ENCODE measurements around the gene PDZD2. TPM values are rescaled to one million over a fixed set of nuclear protein-coding genes. Genes with fewer than 3 reads are reported as not detected.

The PDZD2 gene
- total and polyA plus RNA-seq, 2 experiments from 2014 or later: 8.3 to 16.9 TPM

DNA sequence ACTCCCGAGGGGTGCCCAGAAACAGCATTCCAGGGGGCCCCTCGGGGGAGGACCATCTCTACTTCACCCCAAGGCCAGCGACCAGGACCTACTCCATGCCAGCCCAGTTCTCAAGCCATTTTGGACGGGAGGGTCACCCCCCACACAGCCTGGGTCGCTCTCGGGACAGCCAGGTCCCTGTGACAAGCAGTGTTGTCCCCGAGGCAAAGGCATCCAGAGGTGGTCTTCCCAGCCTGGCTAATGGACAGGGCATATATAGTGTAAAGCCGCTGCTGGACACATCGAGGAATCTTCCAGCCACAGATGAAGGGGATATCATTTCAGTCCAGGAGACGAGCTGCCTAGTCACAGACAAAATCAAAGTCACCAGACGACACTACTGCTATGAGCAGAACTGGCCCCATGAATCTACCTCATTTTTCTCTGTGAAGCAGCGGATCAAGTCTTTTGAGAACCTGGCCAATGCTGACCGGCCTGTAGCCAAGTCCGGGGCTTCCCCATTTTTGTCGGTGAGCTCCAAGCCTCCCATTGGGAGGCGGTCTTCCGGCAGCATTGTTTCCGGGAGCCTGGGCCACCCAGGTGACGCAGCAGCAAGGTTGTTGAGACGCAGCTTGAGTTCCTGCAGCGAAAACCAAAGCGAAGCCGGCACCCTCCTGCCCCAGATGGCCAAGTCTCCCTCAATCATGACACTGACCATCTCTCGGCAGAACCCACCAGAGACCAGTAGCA lies 451.3 kb downstream of the PDZD2 start:
- H3K4me1 ChIP-seq (ENCODE audit: insufficient read depth): no peaks in the 10 kb centered on the region
- no peak for DNase-seq (ENCODE audit: low spot score)
- H3K4me3 ChIP-seq: no peak overlapping the region
- Mint-ChIP-seq H3K27me3 (ENCODE audit: insufficient read depth, low read depth, poor library complexity) (peaks cover 5% of the 10 kb centered on the region), H3K4me3 (no peak overlapping the region), H3K36me3 (ENCODE audit: low read depth) (peaks cover 7% of the 10 kb centered on the region; the same call in 2 of the 3 replicates), H3K9me3 (no peaks in the 10 kb centered on the region), H3K27ac (no peak overlapping the region), H3K4me1 (peaks cover 4% of the 10 kb centered on the region; the same call in 1 of the 3 replicates)
- H3K27ac ChIP-seq (ENCODE audit: low read depth): no peak overlapping the region
- no peaks in the 10 kb centered on the region for H3K79me2 ChIP-seq (replicated peaks; ENCODE audit: insufficient read depth)
- no peaks in the 10 kb centered on the region for H3K27me3 ChIP-seq (ENCODE audit: insufficient read depth)
- no peak for TF ChIP-seq NANOG (IDR thresholded peaks at IDR 0.05; ENCODE audit: borderline replicate concordance)
- no peak for TF ChIP-seq CREB1 (CRISPR knock-in tag; IDR thresholded peaks at IDR 0.05; ENCODE audit: low read depth)
- no peak for TF ChIP-seq CTCF (conservative IDR thresholded peaks at IDR 0.05; ENCODE audit: low read depth in 2 of 2)
- no peak for TF ChIP-seq ZNF114 (CRISPR knock-in tag; IDR thresholded peaks at IDR 0.05)
- no peak for TF ChIP-seq JUNB (IDR thresholded peaks at IDR 0.05; ENCODE audit: unreplicated experiment)
- TF ChIP-seq, protein P1, sequence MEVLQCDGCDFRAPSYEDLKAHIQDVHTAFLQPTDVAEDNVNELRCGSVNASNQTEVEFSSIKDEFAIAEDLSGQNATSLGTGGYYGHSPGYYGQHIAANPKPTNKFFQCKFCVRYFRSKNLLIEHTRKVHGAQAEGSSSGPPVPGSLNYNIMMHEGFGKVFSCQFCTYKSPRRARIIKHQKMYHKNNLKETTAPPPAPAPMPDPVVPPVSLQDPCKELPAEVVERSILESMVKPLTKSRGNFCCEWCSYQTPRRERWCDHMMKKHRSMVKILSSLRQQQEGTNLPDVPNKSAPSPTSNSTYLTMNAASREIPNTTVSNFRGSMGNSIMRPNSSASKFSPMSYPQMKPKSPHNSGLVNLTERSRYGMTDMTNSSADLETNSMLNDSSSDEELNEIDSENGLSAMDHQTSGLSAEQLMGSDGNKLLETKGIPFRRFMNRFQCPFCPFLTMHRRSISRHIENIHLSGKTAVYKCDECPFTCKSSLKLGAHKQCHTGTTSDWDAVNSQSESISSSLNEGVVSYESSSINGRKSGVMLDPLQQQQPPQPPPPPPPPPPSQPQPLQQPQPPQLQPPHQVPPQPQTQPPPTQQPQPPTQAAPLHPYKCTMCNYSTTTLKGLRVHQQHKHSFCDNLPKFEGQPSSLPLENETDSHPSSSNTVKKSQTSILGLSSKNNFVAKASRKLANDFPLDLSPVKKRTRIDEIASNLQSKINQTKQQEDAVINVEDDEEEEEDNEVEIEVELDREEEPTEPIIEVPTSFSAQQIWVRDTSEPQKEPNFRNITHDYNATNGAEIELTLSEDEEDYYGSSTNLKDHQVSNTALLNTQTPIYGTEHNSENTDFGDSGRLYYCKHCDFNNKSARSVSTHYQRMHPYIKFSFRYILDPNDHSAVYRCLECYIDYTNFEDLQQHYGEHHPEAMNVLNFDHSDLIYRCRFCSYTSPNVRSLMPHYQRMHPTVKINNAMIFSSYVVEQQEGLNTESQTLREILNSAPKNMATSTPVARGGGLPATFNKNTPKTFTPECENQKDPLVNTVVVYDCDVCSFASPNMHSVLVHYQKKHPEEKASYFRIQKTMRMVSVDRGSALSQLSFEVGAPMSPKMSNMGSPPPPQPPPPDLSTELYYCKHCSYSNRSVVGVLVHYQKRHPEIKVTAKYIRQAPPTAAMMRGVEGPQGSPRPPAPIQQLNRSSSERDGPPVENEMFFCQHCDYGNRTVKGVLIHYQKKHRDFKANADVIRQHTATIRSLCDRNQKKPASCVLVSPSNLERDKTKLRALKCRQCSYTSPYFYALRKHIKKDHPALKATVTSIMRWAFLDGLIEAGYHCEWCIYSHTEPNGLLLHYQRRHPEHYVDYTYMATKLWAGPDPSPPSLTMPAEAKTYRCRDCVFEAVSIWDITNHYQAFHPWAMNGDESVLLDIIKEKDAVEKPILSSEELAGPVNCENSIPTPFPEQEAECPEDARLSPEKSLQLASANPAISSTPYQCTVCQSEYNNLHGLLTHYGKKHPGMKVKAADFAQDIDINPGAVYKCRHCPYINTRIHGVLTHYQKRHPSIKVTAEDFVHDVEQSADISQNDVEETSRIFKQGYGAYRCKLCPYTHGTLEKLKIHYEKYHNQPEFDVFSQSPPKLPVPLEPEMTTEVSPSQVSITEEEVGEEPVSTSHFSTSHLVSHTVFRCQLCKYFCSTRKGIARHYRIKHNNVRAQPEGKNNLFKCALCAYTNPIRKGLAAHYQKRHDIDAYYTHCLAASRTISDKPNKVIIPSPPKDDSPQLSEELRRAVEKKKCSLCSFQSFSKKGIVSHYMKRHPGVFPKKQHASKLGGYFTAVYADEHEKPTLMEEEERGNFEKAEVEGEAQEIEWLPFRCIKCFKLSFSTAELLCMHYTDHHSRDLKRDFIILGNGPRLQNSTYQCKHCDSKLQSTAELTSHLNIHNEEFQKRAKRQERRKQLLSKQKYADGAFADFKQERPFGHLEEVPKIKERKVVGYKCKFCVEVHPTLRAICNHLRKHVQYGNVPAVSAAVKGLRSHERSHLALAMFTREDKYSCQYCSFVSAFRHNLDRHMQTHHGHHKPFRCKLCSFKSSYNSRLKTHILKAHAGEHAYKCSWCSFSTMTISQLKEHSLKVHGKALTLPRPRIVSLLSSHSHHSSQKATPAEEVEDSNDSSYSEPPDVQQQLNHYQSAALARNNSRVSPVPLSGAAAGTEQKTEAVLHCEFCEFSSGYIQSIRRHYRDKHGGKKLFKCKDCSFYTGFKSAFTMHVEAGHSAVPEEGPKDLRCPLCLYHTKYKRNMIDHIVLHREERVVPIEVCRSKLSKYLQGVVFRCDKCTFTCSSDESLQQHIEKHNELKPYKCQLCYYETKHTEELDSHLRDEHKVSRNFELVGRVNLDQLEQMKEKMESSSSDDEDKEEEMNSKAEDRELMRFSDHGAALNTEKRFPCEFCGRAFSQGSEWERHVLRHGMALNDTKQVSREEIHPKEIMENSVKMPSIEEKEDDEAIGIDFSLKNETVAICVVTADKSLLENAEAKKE (CRISPR knock-in tag; IDR thresholded peaks at IDR 0.05): no peak
- TF ChIP-seq ZNF331 (CRISPR knock-in tag; IDR thresholded peaks at IDR 0.05; ENCODE audit: low read depth): no peak
- no peak for TF ChIP-seq STAT1 (IDR thresholded peaks at IDR 0.05; ENCODE audit: unreplicated experiment)
- TF ChIP-seq, protein P2, sequence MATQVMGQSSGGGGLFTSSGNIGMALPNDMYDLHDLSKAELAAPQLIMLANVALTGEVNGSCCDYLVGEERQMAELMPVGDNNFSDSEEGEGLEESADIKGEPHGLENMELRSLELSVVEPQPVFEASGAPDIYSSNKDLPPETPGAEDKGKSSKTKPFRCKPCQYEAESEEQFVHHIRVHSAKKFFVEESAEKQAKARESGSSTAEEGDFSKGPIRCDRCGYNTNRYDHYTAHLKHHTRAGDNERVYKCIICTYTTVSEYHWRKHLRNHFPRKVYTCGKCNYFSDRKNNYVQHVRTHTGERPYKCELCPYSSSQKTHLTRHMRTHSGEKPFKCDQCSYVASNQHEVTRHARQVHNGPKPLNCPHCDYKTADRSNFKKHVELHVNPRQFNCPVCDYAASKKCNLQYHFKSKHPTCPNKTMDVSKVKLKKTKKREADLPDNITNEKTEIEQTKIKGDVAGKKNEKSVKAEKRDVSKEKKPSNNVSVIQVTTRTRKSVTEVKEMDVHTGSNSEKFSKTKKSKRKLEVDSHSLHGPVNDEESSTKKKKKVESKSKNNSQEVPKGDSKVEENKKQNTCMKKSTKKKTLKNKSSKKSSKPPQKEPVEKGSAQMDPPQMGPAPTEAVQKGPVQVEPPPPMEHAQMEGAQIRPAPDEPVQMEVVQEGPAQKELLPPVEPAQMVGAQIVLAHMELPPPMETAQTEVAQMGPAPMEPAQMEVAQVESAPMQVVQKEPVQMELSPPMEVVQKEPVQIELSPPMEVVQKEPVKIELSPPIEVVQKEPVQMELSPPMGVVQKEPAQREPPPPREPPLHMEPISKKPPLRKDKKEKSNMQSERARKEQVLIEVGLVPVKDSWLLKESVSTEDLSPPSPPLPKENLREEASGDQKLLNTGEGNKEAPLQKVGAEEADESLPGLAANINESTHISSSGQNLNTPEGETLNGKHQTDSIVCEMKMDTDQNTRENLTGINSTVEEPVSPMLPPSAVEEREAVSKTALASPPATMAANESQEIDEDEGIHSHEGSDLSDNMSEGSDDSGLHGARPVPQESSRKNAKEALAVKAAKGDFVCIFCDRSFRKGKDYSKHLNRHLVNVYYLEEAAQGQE (IDR thresholded peaks at IDR 0.05; ENCODE audit: unreplicated experiment): no peak
- TF ChIP-seq POLR2AphosphoS5 (IDR thresholded peaks at IDR 0.05; ENCODE audit: low read depth): no peak
- TF ChIP-seq EZH2 (IDR thresholded peaks at IDR 0.05; ENCODE audit: low read depth, unreplicated experiment): no peak
- TF ChIP-seq EZH2phosphoT487 (IDR thresholded peaks at IDR 0.05; ENCODE audit: unreplicated experiment): no peak
- TF ChIP-seq, protein P3, sequence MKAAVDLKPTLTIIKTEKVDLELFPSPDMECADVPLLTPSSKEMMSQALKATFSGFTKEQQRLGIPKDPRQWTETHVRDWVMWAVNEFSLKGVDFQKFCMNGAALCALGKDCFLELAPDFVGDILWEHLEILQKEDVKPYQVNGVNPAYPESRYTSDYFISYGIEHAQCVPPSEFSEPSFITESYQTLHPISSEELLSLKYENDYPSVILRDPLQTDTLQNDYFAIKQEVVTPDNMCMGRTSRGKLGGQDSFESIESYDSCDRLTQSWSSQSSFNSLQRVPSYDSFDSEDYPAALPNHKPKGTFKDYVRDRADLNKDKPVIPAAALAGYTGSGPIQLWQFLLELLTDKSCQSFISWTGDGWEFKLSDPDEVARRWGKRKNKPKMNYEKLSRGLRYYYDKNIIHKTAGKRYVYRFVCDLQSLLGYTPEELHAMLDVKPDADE (IDR thresholded peaks at IDR 0.05): no peak
- no peaks in the 10 kb centered on the region for H4K20me1 ChIP-seq (replicated peaks; ENCODE audit: insufficient read depth)
- H3K36me3 ChIP-seq (ENCODE audit: insufficient read depth): no peaks in the 10 kb centered on the region
- H3K4me2 ChIP-seq: no peak overlapping the region
- no peak overlapping the region for H2AFZ ChIP-seq
- no peak for ATAC-seq
- no peaks in the 10 kb centered on the region for H3F3A ChIP-seq (replicated peaks; ENCODE audit: low read depth)
- H3K9me2 ChIP-seq (ENCODE audit: insufficient read depth): no peaks in the 10 kb centered on the region

Measured in GM23338 (cell line).